HCT116 (cell line): ENCODE results near the gene SLC12A5. TPM values are rescaled to one million over a fixed set of nuclear protein-coding genes. Genes with fewer than 3 reads are reported as not detected.

ENCODE experiments used
- ATAC-seq: fragments of 200-7000 bp; cut with Tn5 transposase; 2 replicates; pipeline ENCODE4 v1.9.1; 2020; ENCODE audit warnings: mild to moderate bottlenecking, moderate library complexity
- BruUV-seq: library from RNA; stranded (reverse); fragments of 400-500 nt; replicated peaks from 2 replicates; lab custom pipeline; 2021; lab: Mats Ljungman, UMichigan
- CTCF ChIA-PET: fragments of 300-600 bp; sonication (Branson Sonifier 250); formaldehyde crosslinking; loops from one replicate; lab custom pipeline; 2021; ENCODE audit warnings: antibody characterized with exemption; lab: Charles Lee
- POLR2A ChIA-PET: fragments of 300-600, 350-600 bp; sonication (Branson Sonifier 250); formaldehyde crosslinking; loops from one replicate; lab custom pipeline; 2021; ENCODE audit warnings: antibody characterized with exemption; lab: Charles Lee
- RAD21 ChIA-PET, 2 experiments: fragments of 300-600 bp; sonication (Branson Sonifier 250); formaldehyde crosslinking; loops; one replicate each; lab custom pipeline; 2023; ENCODE audit warnings: low total read pairs in 2 of 2; ENCODE audit not compliant: uncharacterized antibody in 2 of 2, unreplicated experiment in 2 of 2, low non-redundant PET in 1 of 2; lab: Charles Lee
- DNase-seq: peaks from one replicate; pipeline ENCODE4 v3.0.0-alpha.2; 2010; ENCODE audit warnings: low read depth, low spot score
- H2AFZ ChIP-seq: fragments of 200-600 bp; shearing (Covaris generic), sonication (generic); 2 replicates; pipeline ENCODE4 v1.6.1; 2017; ENCODE audit warnings: low read depth, mixed run types, mixed read lengths, antibody characterized with exemption, low read length; ENCODE audit not compliant: poor library complexity, severe bottlenecking
- H3K27ac ChIP-seq: 2 replicates; pipeline ENCODE4 v1.5.1; 2012; ENCODE audit warnings: low read depth, low read length
- H3K27me3 ChIP-seq: fragments of 200-600 bp; sonication (generic); 2 replicates; pipeline ENCODE4 v1.6.1; 2016; ENCODE audit warnings: mixed run types, low read length, mixed read lengths; ENCODE audit not compliant: insufficient read depth
- H3K36me3 ChIP-seq, 2 experiments: fragments of 200-500 bp in 1 of 2; fragments of 200-600 bp in 1 of 2; sonication (Bioruptor generic) in 1 of 2; sonication (generic) in 1 of 2; 2 replicates each; pipeline versions ENCODE4 v1.5.1 to v1.6.1; 2014 to 2016; ENCODE audit warnings: low read length in 2 of 2, inconsistent platforms in 1 of 2, mixed read lengths in 1 of 2, mixed run types in 1 of 2; ENCODE audit not compliant: insufficient read depth in 2 of 2, control insufficient read depth in 1 of 2
- H3K4me1 ChIP-seq, 2 experiments: fragments of 200-600 bp in 1 of 2; sonication (generic) in 1 of 2; 2 replicates each; pipeline versions ENCODE4 v1.5.1 to v1.6.1; 2012 to 2017; ENCODE audit warnings: low read length in 2 of 2, inconsistent platforms in 1 of 2, mild to moderate bottlenecking in 1 of 2, mixed read lengths in 1 of 2, mixed run types in 1 of 2, moderate library complexity in 1 of 2; ENCODE audit not compliant: insufficient read depth in 2 of 2, control insufficient read depth in 1 of 2
- H3K4me2 ChIP-seq: fragments of 200-600 bp; sonication (generic); 2 replicates; pipeline ENCODE4 v1.6.1; 2017; ENCODE audit warnings: mixed run types, low read length, mixed read lengths
- H3K4me3 ChIP-seq, 2 experiments: fragments of 200-600 bp in 1 of 2; sonication (generic) in 1 of 2; replicated peaks in 1 of 2; 2 replicates each; pipeline ENCODE4 v1.5.1; 2011 to 2016; ENCODE audit warnings: low read length in 2 of 2, control low read depth in 1 of 2, low read depth in 1 of 2, mild to moderate bottlenecking in 1 of 2, mixed read lengths in 1 of 2, mixed run types in 1 of 2
- H3K79me2 ChIP-seq: fragments of 200-600 bp; sonication (generic); 2 replicates; pipeline ENCODE4 v1.6.1; 2017; ENCODE audit warnings: mild to moderate bottlenecking, mixed run types, low read length, moderate library complexity, mixed read lengths; ENCODE audit not compliant: insufficient read depth
- H3K9ac ChIP-seq: fragments of 200-600 bp; sonication (generic); 2 replicates; pipeline ENCODE4 v1.6.1; 2016; ENCODE audit warnings: low read length, mixed read lengths
- H3K9me2 ChIP-seq: fragments of 200-600 bp; sonication (generic), shearing (Covaris generic); 2 replicates; pipeline ENCODE4 v1.6.1; 2017; ENCODE audit warnings: mixed run types, mild to moderate bottlenecking, moderate library complexity; ENCODE audit not compliant: insufficient read depth
- H3K9me3 ChIP-seq, 2 experiments: fragments of 200-500 bp in 1 of 2; fragments of 200-600 bp in 1 of 2; sonication (Bioruptor generic) in 1 of 2; sonication (generic) in 1 of 2; 2 replicates each; pipeline ENCODE4 v1.6.1; 2014 to 2017; ENCODE audit warnings: low read length in 2 of 2, mixed read lengths in 2 of 2, inconsistent platforms in 1 of 2, low read depth in 1 of 2, mild to moderate bottlenecking in 1 of 2, mixed run types in 1 of 2, moderate library complexity in 1 of 2; ENCODE audit not compliant: control insufficient read depth in 1 of 2, insufficient read depth in 1 of 2
- H4K20me1 ChIP-seq: fragments of 200-600 bp; sonication (generic), shearing (Covaris generic); 2 replicates; pipeline ENCODE4 v1.6.1; 2017; ENCODE audit warnings: mixed run types, mild to moderate bottlenecking, moderate library complexity; ENCODE audit not compliant: insufficient read depth
- CBX3 ChIP-seq: IDR thresholded peaks from 2 replicates; pipeline ENCODE4 v1.6.1; 2012; ENCODE audit warnings: low read depth
- EGR1 ChIP-seq: IDR thresholded peaks from 2 replicates; pipeline ENCODE4 v1.6.1; 2012; ENCODE audit warnings: low read depth
- EZH2 ChIP-seq: fragments of 200-600 bp; sonication (generic); IDR thresholded peaks from 2 replicates; pipeline ENCODE4 v1.6.1; 2017; ENCODE audit warnings: antibody characterized with exemption, mixed run types
- POLR2AphosphoS5 ChIP-seq: IDR thresholded peaks from 2 replicates; pipeline ENCODE4 v1.6.1; 2011; ENCODE audit warnings: mild to moderate bottlenecking, low read depth, low read length, moderate library complexity
- SP1 ChIP-seq: IDR thresholded peaks from 2 replicates; pipeline ENCODE4 v1.6.1; 2012; ENCODE audit warnings: low read depth
- TCF7L2 ChIP-seq: IDR thresholded peaks from 2 replicates; pipeline ENCODE4 v1.7.0; 2011; ENCODE audit warnings: borderline replicate concordance, inconsistent platforms; ENCODE audit not compliant: insufficient read depth, insufficient read length; ENCODE audit errors: extremely low read depth
- ZFX ChIP-seq: fragments of 450-650 bp; IDR thresholded peaks from 2 replicates; pipeline ENCODE4 v1.6.1; 2017
- ZNF274 ChIP-seq: fragments of 200-500 bp; sonication (Bioruptor generic); IDR thresholded peaks from 2 replicates; pipeline ENCODE4 v1.6.1; 2014; ENCODE audit warnings: mild to moderate bottlenecking, low read depth, low read length, inconsistent platforms
- intact Hi-C: fragments of 100-400 bp; cut with micrococcal nuclease; formaldehyde crosslinking; loops from 2 replicates; pipeline ENCODE4 v1.10.0; 2022
- total RNA-seq: library from RNA; stranded (reverse); gene quantifications from one replicate; pipeline ENCODE4 v1.2.1, GENCODE V29; 2021; ENCODE audit not compliant: unreplicated experiment
- TF ChIP-seq, protein P1 (sequence below): IDR thresholded peaks from 2 replicates; pipeline ENCODE4 v1.6.1; 2012; ENCODE audit warnings: low read depth

Gene SLC12A5
- total RNA-seq, 1 experiment from 2014 or later, result 1.9 TPM

DNA sequence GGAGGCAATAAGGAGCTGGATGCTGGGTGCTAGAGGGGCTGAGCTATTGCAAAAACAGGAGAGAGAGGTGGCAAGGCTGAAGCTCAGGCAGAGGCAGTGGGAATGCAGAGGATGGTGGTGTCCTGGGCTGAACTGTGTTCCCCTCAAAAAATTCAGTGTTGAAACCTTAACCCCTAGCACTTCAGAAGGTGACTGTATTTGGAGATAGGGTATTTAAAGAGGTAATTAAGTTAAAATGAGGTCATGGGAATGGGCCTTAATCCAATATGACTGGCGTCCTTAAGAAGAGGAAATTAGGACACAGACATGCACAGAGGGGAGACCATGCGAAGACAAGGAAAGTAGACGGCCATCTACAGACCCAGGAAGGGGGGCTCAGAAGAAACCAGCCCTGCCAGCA is 31.8 kb upstream of the SLC12A5 start:
- no TSS peak for BruUV-seq
- ATAC-seq, result no peak
- no peaks in the 10 kb centered on the region for H3K27me3 ChIP-seq
- TF ChIP-seq CBX3 (no peak), TCF7L2 (no peak), ZFX (no peak), SP1 (no peak), EGR1 (no peak)
- no peaks in the 10 kb centered on the region for H4K20me1 ChIP-seq
- H3K9me2 ChIP-seq, result no peaks in the 10 kb centered on the region
- no peak overlapping the region for H3K9ac ChIP-seq
- H3K4me3 ChIP-seq, result no peak overlapping the region
- CTCF ChIA-PET, result no interaction called here
- no peaks in the 10 kb centered on the region for H3K79me2 ChIP-seq
- H3K27ac ChIP-seq, result no peak overlapping the region
- intact Hi-C loops, result no loop called here
- POLR2A ChIA-PET, result no interaction called here
- no peaks in the 10 kb centered on the region for H3K36me3 ChIP-seq
- RAD21 ChIA-PET, result no interaction called here
- no peak overlapping the region for H3K4me2 ChIP-seq
- no peaks in the 10 kb centered on the region for H3K9me3 ChIP-seq
- H3K4me1 ChIP-seq, result peaks cover 4 to 16% of the 10 kb centered on the region in 2 experiments; a peak in 3 of 4 replicates
- H2AFZ ChIP-seq, result no peak overlapping the region
- DNase-seq, result no peak

DNA sequence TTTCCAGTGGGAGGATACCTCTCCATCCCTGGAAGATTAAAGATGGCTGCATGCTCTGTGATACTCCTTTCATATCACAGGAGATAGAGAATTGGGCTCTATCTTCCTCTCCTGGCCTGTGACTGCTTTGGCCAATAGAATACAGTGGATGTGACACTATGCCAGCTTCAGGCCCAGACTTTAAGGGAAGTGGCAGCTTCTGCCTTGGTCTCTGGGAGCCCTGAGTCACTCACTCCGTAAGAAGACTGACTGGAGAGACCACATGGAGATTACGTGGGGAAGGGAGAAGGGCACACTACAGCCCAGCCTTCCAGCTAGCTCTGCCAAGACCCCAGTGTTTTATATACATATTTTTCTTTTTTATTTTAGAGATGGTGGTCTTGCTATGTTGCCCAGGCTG is 30.7 kb upstream of the SLC12A5 start:
- no peak for ATAC-seq
- Histone ChIP-seq H3K27me3 (no peaks in the 10 kb centered on the region), H3K79me2 (no peaks in the 10 kb centered on the region), H3K4me1 (peaks cover 4 to 8% of the 10 kb centered on the region in 2 experiments; a peak in 3 of 4 replicates), H3K4me2 (no peak overlapping the region), H3K4me3 (no peak overlapping the region), H3K9me2 (no peaks in the 10 kb centered on the region), H3K9me3 (no peaks in the 10 kb centered on the region), H2AFZ (no peak overlapping the region), H4K20me1 (no peaks in the 10 kb centered on the region), H3K9ac (no peak overlapping the region), H3K27ac (no peak overlapping the region), H3K36me3 (no peaks in the 10 kb centered on the region)
- BruUV-seq, result no TSS peak
- POLR2A ChIA-PET, result no interaction called here
- intact Hi-C loops, result no loop called here
- CTCF ChIA-PET, result no interaction called here
- TF ChIP-seq SP1 (no peak), TCF7L2 (no peak), POLR2AphosphoS5 (no peak), EZH2 (no peak), ZNF274 (no peak), CBX3 (no peak)
- TF ChIP-seq, protein P1, sequence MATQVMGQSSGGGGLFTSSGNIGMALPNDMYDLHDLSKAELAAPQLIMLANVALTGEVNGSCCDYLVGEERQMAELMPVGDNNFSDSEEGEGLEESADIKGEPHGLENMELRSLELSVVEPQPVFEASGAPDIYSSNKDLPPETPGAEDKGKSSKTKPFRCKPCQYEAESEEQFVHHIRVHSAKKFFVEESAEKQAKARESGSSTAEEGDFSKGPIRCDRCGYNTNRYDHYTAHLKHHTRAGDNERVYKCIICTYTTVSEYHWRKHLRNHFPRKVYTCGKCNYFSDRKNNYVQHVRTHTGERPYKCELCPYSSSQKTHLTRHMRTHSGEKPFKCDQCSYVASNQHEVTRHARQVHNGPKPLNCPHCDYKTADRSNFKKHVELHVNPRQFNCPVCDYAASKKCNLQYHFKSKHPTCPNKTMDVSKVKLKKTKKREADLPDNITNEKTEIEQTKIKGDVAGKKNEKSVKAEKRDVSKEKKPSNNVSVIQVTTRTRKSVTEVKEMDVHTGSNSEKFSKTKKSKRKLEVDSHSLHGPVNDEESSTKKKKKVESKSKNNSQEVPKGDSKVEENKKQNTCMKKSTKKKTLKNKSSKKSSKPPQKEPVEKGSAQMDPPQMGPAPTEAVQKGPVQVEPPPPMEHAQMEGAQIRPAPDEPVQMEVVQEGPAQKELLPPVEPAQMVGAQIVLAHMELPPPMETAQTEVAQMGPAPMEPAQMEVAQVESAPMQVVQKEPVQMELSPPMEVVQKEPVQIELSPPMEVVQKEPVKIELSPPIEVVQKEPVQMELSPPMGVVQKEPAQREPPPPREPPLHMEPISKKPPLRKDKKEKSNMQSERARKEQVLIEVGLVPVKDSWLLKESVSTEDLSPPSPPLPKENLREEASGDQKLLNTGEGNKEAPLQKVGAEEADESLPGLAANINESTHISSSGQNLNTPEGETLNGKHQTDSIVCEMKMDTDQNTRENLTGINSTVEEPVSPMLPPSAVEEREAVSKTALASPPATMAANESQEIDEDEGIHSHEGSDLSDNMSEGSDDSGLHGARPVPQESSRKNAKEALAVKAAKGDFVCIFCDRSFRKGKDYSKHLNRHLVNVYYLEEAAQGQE, result no peak
- RAD21 ChIA-PET, result no interaction called here
- no peak for DNase-seq
